K562 (cell line): ENCODE data around the gene RIMS3.

Experiments
- NFYB ChIP-seq: IDR thresholded peaks from 2 replicates; pipeline ENCODE4 v1.6.1; 2011; ENCODE audit warnings: mild to moderate bottlenecking, moderate library complexity; ENCODE audit not compliant: insufficient read length; ENCODE audit errors: extremely low read depth
- ZFP36 ChIP-seq: fragments of 150-350 bp; IDR thresholded peaks from 2 replicates; pipeline ENCODE4 v1.6.1; 2018; ENCODE audit warnings: low read length, low read depth; ENCODE audit not compliant: partially characterized antibody

GRCh38 chr1:40673452-40673851 lies 8.0 kb upstream of the RIMS3 start:
- TF ChIP-seq NFYB (no peak), ZFP36 (peak; percentile 69)
